Osteoblast (primary cell): ENCODE measurements around the gene IPO13. TPM values are rescaled to one million over a fixed set of nuclear protein-coding genes. Genes with fewer than 3 reads are reported as not detected.

Experiments
- DNase-seq: peaks from one replicate; pipeline ENCODE4 v3.0.0; 2011; ENCODE audit warnings: low spot score, mixed read lengths; ENCODE audit not compliant: insufficient read length; ENCODE audit errors: missing footprints
- H2AFZ ChIP-seq: 2 replicates; pipeline ENCODE4 v1.6.0; 2011; ENCODE audit warnings: mild to moderate bottlenecking, low read length
- H3K27ac ChIP-seq: 2 replicates; pipeline ENCODE4 v1.5.1; 2011; ENCODE audit warnings: mild to moderate bottlenecking, low read depth, low read length, moderate library complexity
- H3K27me3 ChIP-seq: 2 replicates; pipeline ENCODE4 v1.6.0; 2012; ENCODE audit warnings: mild to moderate bottlenecking, control low read depth, inconsistent platforms, low read length, moderate library complexity; ENCODE audit not compliant: insufficient read depth
- H3K36me3 ChIP-seq: 2 replicates; pipeline ENCODE4 v1.5.1; 2011; ENCODE audit warnings: mild to moderate bottlenecking, low read length, control low read depth, moderate library complexity; ENCODE audit not compliant: insufficient read depth
- H3K4me1 ChIP-seq: 2 replicates; pipeline ENCODE4 v1.5.1; 2011; ENCODE audit warnings: mild to moderate bottlenecking, low read length, control low read depth, moderate library complexity; ENCODE audit not compliant: insufficient read depth
- H3K4me2 ChIP-seq: 2 replicates; pipeline ENCODE4 v1.6.0; 2011; ENCODE audit warnings: mild to moderate bottlenecking, low read length; ENCODE audit not compliant: insufficient read depth
- H3K4me3 ChIP-seq: fragments of 200-600 bp; sonication (generic); 3 replicates; pipeline ENCODE4 v1.5.1; 2012; ENCODE audit warnings: mild to moderate bottlenecking, low read length, inconsistent platforms; ENCODE audit not compliant: insufficient read depth
- H3K79me2 ChIP-seq: 2 replicates; pipeline ENCODE4 v1.6.0; 2012; ENCODE audit warnings: mild to moderate bottlenecking, low read length, control low read depth, inconsistent platforms; ENCODE audit not compliant: insufficient read depth
- H3K9me3 ChIP-seq: 2 replicates; pipeline ENCODE4 v1.5.1; 2011; ENCODE audit warnings: low read depth, low read length, control low read depth
- H4K20me1 ChIP-seq: 2 replicates; pipeline ENCODE4 v1.6.0; 2012; ENCODE audit warnings: mild to moderate bottlenecking, low read length, control low read depth; ENCODE audit not compliant: insufficient read depth
- total RNA-seq: library from RNA; depleted of rRNA; stranded (reverse); fragments of >200 nt; gene quantifications from 2 replicates; pipeline ENCODE4 v1.2.3, GENCODE V29; 2012
- TF ChIP-seq, protein P1 (sequence below): IDR thresholded peaks from 2 replicates; pipeline ENCODE4 v1.5.1; 2011; ENCODE audit warnings: mild to moderate bottlenecking, low read depth, low read length, moderate library complexity; ENCODE audit errors: extremely low read depth

The IPO13 gene
- total RNA-seq, 1 donor: 20.6 TPM

GRCh38 chr1:43919906-43920305, 26.8 kb upstream of the IPO13 start:
- Histone ChIP-seq H3K9me3 (no peaks in the 10 kb centered on the region), H2AFZ (no peak overlapping the region), H3K4me2 (no peak overlapping the region), H4K20me1 (no peaks in the 10 kb centered on the region), H3K79me2 (no peaks in the 10 kb centered on the region), H3K4me1 (peaks cover 21% of the 10 kb centered on the region), H3K27ac (no peak overlapping the region), H3K36me3 (no peaks in the 10 kb centered on the region), H3K4me3 (no peak overlapping the region), H3K27me3 (no peaks in the 10 kb centered on the region)
- DNase-seq: no peak
- TF ChIP-seq, protein P1, sequence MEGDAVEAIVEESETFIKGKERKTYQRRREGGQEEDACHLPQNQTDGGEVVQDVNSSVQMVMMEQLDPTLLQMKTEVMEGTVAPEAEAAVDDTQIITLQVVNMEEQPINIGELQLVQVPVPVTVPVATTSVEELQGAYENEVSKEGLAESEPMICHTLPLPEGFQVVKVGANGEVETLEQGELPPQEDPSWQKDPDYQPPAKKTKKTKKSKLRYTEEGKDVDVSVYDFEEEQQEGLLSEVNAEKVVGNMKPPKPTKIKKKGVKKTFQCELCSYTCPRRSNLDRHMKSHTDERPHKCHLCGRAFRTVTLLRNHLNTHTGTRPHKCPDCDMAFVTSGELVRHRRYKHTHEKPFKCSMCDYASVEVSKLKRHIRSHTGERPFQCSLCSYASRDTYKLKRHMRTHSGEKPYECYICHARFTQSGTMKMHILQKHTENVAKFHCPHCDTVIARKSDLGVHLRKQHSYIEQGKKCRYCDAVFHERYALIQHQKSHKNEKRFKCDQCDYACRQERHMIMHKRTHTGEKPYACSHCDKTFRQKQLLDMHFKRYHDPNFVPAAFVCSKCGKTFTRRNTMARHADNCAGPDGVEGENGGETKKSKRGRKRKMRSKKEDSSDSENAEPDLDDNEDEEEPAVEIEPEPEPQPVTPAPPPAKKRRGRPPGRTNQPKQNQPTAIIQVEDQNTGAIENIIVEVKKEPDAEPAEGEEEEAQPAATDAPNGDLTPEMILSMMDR: no peak

DNA sequence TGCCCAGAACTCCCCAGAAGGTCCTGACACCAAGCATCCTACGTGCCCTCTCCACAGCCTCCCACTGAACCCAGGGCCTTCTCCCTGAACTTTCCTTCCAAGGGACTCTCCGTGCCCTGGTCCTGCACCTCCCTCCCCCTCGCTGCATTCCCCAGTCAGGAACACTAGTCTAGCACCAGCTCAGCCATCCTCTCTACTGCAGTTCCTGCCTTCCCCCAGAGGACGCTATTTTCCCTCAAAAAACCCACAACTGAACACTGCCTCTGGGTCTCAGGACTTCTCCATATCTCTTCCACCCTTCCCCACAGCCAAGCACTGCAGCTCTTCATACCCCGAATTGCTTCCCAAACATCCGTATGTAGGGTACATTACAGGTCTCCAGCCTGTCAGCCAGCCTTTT, 25.7 kb upstream of the IPO13 start:
- Histone ChIP-seq H3K9me3 (no peaks in the 10 kb centered on the region), H4K20me1 (no peaks in the 10 kb centered on the region), H3K36me3 (peaks cover 7% of the 10 kb centered on the region), H3K27ac (peak overlapping the region; percentile 73), H3K4me2 (no peak overlapping the region), H3K4me1 (peaks cover 21% of the 10 kb centered on the region), H3K27me3 (no peaks in the 10 kb centered on the region), H2AFZ (peak overlapping the region; percentile 20), H3K79me2 (no peaks in the 10 kb centered on the region), H3K4me3 (no peak overlapping the region)
- DNase-seq: no peak
- TF ChIP-seq, protein P1: no peak

DNA sequence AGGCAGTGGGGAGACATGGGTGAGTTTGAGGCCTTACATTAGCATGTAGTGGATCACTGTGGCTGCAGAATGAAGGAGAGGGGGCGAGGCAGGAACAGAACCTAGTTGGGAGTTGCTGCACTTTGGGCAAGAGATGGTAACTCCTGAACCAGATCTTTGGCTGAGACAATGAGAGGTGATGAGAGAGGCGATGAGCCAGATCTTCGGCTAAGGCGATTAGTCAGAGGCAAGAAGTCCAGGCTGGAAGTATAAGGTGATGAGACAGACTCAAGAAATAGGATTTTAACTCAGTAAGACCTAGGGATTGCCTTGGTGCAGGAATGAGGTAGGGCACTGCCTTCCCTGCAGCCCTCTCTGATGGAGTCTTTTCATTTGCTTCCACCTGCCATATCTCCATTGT, 22.2 kb upstream of the IPO13 start:
- H3K79me2 ChIP-seq: no peaks in the 10 kb centered on the region
- H3K4me3 ChIP-seq: no peak overlapping the region
- no peak overlapping the region for H3K27ac ChIP-seq
- H3K4me1 ChIP-seq: peaks cover 21% of the 10 kb centered on the region
- H2AFZ ChIP-seq: no peak overlapping the region
- no peaks in the 10 kb centered on the region for H4K20me1 ChIP-seq
- no peaks in the 10 kb centered on the region for H3K9me3 ChIP-seq
- H3K4me2 ChIP-seq: no peak overlapping the region
- no peaks in the 10 kb centered on the region for H3K27me3 ChIP-seq
- TF ChIP-seq, protein P1: no peak
- no peak for DNase-seq
- peaks cover 8% of the 10 kb centered on the region for H3K36me3 ChIP-seq

DNA sequence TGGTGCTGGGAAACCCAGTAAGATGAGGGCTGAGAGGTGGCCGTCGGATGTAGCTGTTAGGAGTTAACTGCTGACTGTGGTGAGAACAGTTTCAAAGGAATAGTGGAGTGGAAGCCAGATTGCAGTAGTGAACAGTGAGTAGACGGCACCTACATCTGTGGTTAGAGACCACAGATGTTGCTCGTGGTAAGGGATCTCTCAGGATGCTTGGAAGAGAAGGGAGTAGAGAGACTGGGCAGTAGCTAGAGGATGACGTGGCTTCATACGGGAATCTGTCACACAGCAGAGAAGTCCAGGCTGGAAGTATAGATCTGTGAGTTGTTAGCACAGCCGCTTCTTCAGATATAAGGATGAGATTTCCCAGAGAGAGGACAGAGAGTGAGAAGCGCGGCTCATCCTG, 20.9 kb upstream of the IPO13 start:
- DNase-seq: no peak
- H3K4me2 ChIP-seq: no peak overlapping the region
- no peak overlapping the region for H2AFZ ChIP-seq
- H3K4me1 ChIP-seq: peaks cover 21% of the 10 kb centered on the region
- no peaks in the 10 kb centered on the region for H3K27me3 ChIP-seq
- H3K9me3 ChIP-seq: peaks cover 3% of the 10 kb centered on the region
- H3K4me3 ChIP-seq: no peak overlapping the region
- H3K79me2 ChIP-seq: no peaks in the 10 kb centered on the region
- no peak overlapping the region for H3K27ac ChIP-seq
- peaks cover 18% of the 10 kb centered on the region for H3K36me3 ChIP-seq
- no peaks in the 10 kb centered on the region for H4K20me1 ChIP-seq
- TF ChIP-seq, protein P1: no peak
